Activated naive CD4-positive, alpha-beta T cell treated with anti-CD3 and anti-CD28 coated beads for 36 hours (primary cell): Measurements from ENCODE around the gene TEKTIP1. TPM values are rescaled to one million over a fixed set of nuclear protein-coding genes. Genes with fewer than 3 reads are reported as not detected.

Source experiments
- CTCF ChIA-PET: fragments of 350-600 bp; sonication (Branson Sonifier 250); formaldehyde crosslinking; loops from one replicate; lab custom pipeline; 2021; ENCODE audit warnings: antibody characterized with exemption; lab: Charles Lee
- DNase-seq: peaks from one replicate; pipeline ENCODE4 v3.0.0-alpha.2; 2020
- H3K27ac Mint-ChIP-seq: one replicate; pipeline ENCODE4 v1.8.0; 2021; ENCODE audit warnings: mild to moderate bottlenecking, mixed read lengths
- H3K27me3 Mint-ChIP-seq: one replicate; pipeline ENCODE4 v1.8.0; 2021; ENCODE audit warnings: low read depth, mixed read lengths
- H3K36me3 Mint-ChIP-seq: one replicate; pipeline ENCODE4 v1.8.0; 2021; ENCODE audit warnings: low read depth, mixed read lengths
- H3K4me1 Mint-ChIP-seq: one replicate; pipeline ENCODE4 v1.8.0; 2021; ENCODE audit warnings: low read depth, mixed read lengths
- H3K4me3 Mint-ChIP-seq: one replicate; pipeline ENCODE4 v1.8.0; 2021; ENCODE audit warnings: mild to moderate bottlenecking, moderate library complexity, mixed read lengths
- H3K9me3 Mint-ChIP-seq: one replicate; pipeline ENCODE4 v1.8.0; 2021; ENCODE audit warnings: mixed read lengths
- intact Hi-C: fragments of 100-400 bp; cut with micrococcal nuclease; formaldehyde crosslinking; loops from one replicate; pipeline ENCODE4 v1.15.1; 2023
- total RNA-seq, 2 experiments: library from RNA; stranded (reverse); gene quantifications; one replicate each; pipeline ENCODE4 v1.2.3, GENCODE V29; 2021

Gene TEKTIP1
- total RNA-seq: 1 to 10 TPM; 2.1 to 2.5 TPM

GRCh38 chr19:3538965-3539755 is at the start of gene TEKTIP1:
TEKTIP1 (plus strand) TSS chr19:3539174; CDS start chr19:3539178, 4 bp downstream.
- peaks cover 13% of the 10 kb centered on the region for H3K36me3 Mint-ChIP-seq
- no peaks in the 10 kb centered on the region for H3K27me3 Mint-ChIP-seq
- no peaks in the 10 kb centered on the region for H3K4me1 Mint-ChIP-seq
- no peak for DNase-seq
- CTCF ChIA-PET: interaction anchor here (1.0 kb wide), 1 partner anchor 80 kb away, joined by 3 read pairs; no protein-coding TSS in a partner anchor
- H3K4me3 Mint-ChIP-seq: no peak within 1 kb of the TSS
- intact Hi-C loops: no loop called here
- H3K9me3 Mint-ChIP-seq: no peaks in the 10 kb centered on the region
- no peak within 1 kb of the TSS for H3K27ac Mint-ChIP-seq

- intact Hi-C loops: no loop called here
- CTCF ChIA-PET: interaction anchor here (0.6 kb wide), 1 partner anchor 51 kb away, joined by 3 read pairs; no protein-coding TSS in a partner anchor
- H3K36me3 Mint-ChIP-seq: peaks cover 23% of the 10 kb centered on the region
- H3K9me3 Mint-ChIP-seq: no peaks in the 10 kb centered on the region
- no peak for DNase-seq
- peaks cover 12% of the 10 kb centered on the region for H3K4me1 Mint-ChIP-seq
- H3K27me3 Mint-ChIP-seq: no peaks in the 10 kb centered on the region
- H3K27ac Mint-ChIP-seq: no peak overlapping the region
- no peak overlapping the region for H3K4me3 Mint-ChIP-seq
These were observed 47.4 kb upstream of the TEKTIP1 start for GRCh38 chr19:3491396-3492119.

- intact Hi-C loops: no loop called here
- no peak for DNase-seq
- Mint-ChIP-seq H3K4me3 (no peak overlapping the region), H3K27me3 (no peaks in the 10 kb centered on the region), H3K9me3 (no peaks in the 10 kb centered on the region), H3K36me3 (peaks cover 28% of the 10 kb centered on the region), H3K27ac (no peak overlapping the region), H3K4me1 (peaks cover 15% of the 10 kb centered on the region)
- CTCF ChIA-PET: interaction anchor here (1.2 kb wide), 1 partner anchor 20 kb away, joined by 4 read pairs; no protein-coding TSS in a partner anchor
These were observed 46.7 kb upstream of the TEKTIP1 start for GRCh38 chr19:3492131-3492839.

- Mint-ChIP-seq H3K4me1 (peaks cover 16% of the 10 kb centered on the region), H3K27ac (peak overlapping the region; percentile 26), H3K36me3 (peaks cover 28% of the 10 kb centered on the region), H3K4me3 (no peak overlapping the region), H3K27me3 (no peaks in the 10 kb centered on the region), H3K9me3 (no peaks in the 10 kb centered on the region)
- intact Hi-C loops: no loop called here
- CTCF ChIA-PET: interaction anchor here (1.2 kb wide), 1 partner anchor 20 kb away, joined by 4 read pairs; no protein-coding TSS in a partner anchor
- DNase-seq: no peak
These were observed 46.1 kb upstream of the TEKTIP1 start for GRCh38 chr19:3492919-3493318.

GRCh38 chr19:3493651-3494050 is 45.3 kb upstream of the TEKTIP1 start:
- H3K4me3 Mint-ChIP-seq: no peak overlapping the region
- DNase-seq: no peak
- peak overlapping the region; percentile 47 for H3K27ac Mint-ChIP-seq
- peaks cover 28% of the 10 kb centered on the region for H3K36me3 Mint-ChIP-seq
- intact Hi-C loops: no loop called here
- peaks cover 21% of the 10 kb centered on the region for H3K4me1 Mint-ChIP-seq
- no peaks in the 10 kb centered on the region for H3K27me3 Mint-ChIP-seq
- CTCF ChIA-PET: interaction anchor here (1.2 to 2.1 kb wide), 4 partner anchors 9 to 24 kb away, joined by 4 to 19 read pairs (median 5); no protein-coding TSS in a partner anchor
- H3K9me3 Mint-ChIP-seq: no peaks in the 10 kb centered on the region

GRCh38 chr19:3494051-3494450 is 44.9 kb upstream of the TEKTIP1 start:
- H3K27me3 Mint-ChIP-seq: no peaks in the 10 kb centered on the region
- CTCF ChIA-PET: interaction anchor here (0.6 to 2.1 kb wide), 4 partner anchors 9 to 74 kb away, joined by 5 to 19 read pairs (median 6); no protein-coding TSS in a partner anchor
- peaks cover 28% of the 10 kb centered on the region for H3K36me3 Mint-ChIP-seq
- H3K9me3 Mint-ChIP-seq: no peaks in the 10 kb centered on the region
- peak overlapping the region; percentile 45 for H3K4me3 Mint-ChIP-seq
- intact Hi-C loops: no loop called here
- peak overlapping the region; percentile 86 for H3K27ac Mint-ChIP-seq
- H3K4me1 Mint-ChIP-seq: peaks cover 25% of the 10 kb centered on the region
- peak; percentile 75 for DNase-seq

- DNase-seq: peak; percentile 91
- Mint-ChIP-seq H3K27me3 (no peaks in the 10 kb centered on the region), H3K36me3 (peaks cover 28% of the 10 kb centered on the region), H3K4me1 (peaks cover 28% of the 10 kb centered on the region), H3K4me3 (peak overlapping the region; percentile 45), H3K27ac (peak overlapping the region; percentile 86), H3K9me3 (no peaks in the 10 kb centered on the region)
- intact Hi-C loops: no loop called here
- CTCF ChIA-PET: interaction anchor here (0.6 to 2.1 kb wide), 8 partner anchors 9 to 963 kb away, joined by 3 to 19 read pairs (median 4); no protein-coding TSS in a partner anchor
These were observed 44.4 kb upstream of the TEKTIP1 start for GRCh38 chr19:3494559-3494958.

GRCh38 chr19:3496392-3497273 is 42.3 kb upstream of the TEKTIP1 start:
- peaks cover 38% of the 10 kb centered on the region for H3K4me1 Mint-ChIP-seq
- peaks cover 28% of the 10 kb centered on the region for H3K36me3 Mint-ChIP-seq
- no peak for DNase-seq
- intact Hi-C loops: no loop called here
- H3K4me3 Mint-ChIP-seq: no peak overlapping the region
- no peak overlapping the region for H3K27ac Mint-ChIP-seq
- no peaks in the 10 kb centered on the region for H3K9me3 Mint-ChIP-seq
- H3K27me3 Mint-ChIP-seq: no peaks in the 10 kb centered on the region
- CTCF ChIA-PET: interaction anchor here (0.6 kb wide), 1 partner anchor 191 kb away, joined by 3 read pairs; no protein-coding TSS in a partner anchor

GRCh38 chr19:3497757-3498520 is 41.0 kb upstream of the TEKTIP1 start:
- H3K4me3 Mint-ChIP-seq: no peak overlapping the region
- no peak for DNase-seq
- peaks cover 38% of the 10 kb centered on the region for H3K4me1 Mint-ChIP-seq
- no peaks in the 10 kb centered on the region for H3K9me3 Mint-ChIP-seq
- intact Hi-C loops: no loop called here
- no peaks in the 10 kb centered on the region for H3K27me3 Mint-ChIP-seq
- no peak overlapping the region for H3K27ac Mint-ChIP-seq
- peaks cover 22% of the 10 kb centered on the region for H3K36me3 Mint-ChIP-seq
- CTCF ChIA-PET: interaction anchor here (0.6 to 0.8 kb wide), 3 partner anchors 174 to 355 kb away, joined by 3 to 6 read pairs (median 3); no protein-coding TSS in a partner anchor

- intact Hi-C loops: no loop called here
- CTCF ChIA-PET: interaction anchor here (0.9 kb wide), 1 partner anchor 15 kb away, joined by 4 read pairs; no protein-coding TSS in a partner anchor
- no peaks in the 10 kb centered on the region for H3K9me3 Mint-ChIP-seq
These were observed 39.1 kb upstream of the TEKTIP1 start for GRCh38 chr19:3499738-3500428.

More at GRCh38 chr19:3499738-3500428, 39.1 kb upstream of the TEKTIP1 start:
- H3K27ac Mint-ChIP-seq: peak overlapping the region; percentile 92
- no peaks in the 10 kb centered on the region for H3K27me3 Mint-ChIP-seq
- peak overlapping the region; percentile 88 for H3K4me3 Mint-ChIP-seq
- H3K36me3 Mint-ChIP-seq: peaks cover 18% of the 10 kb centered on the region
- H3K4me1 Mint-ChIP-seq: peaks cover 32% of the 10 kb centered on the region
- DNase-seq: no peak
